ENCODE measurements around the gene DOK6. TPM values are rescaled to one million over a fixed set of nuclear protein-coding genes. Genes with fewer than 3 reads are reported as not detected.

DOK6 gene
- total and polyA plus RNA-seq, 2 of the 13 experiments (the other 11 are each of a cell fraction or from before 2014, with no cell fraction given) = 17.0 to 17.2 TPM

DNA sequence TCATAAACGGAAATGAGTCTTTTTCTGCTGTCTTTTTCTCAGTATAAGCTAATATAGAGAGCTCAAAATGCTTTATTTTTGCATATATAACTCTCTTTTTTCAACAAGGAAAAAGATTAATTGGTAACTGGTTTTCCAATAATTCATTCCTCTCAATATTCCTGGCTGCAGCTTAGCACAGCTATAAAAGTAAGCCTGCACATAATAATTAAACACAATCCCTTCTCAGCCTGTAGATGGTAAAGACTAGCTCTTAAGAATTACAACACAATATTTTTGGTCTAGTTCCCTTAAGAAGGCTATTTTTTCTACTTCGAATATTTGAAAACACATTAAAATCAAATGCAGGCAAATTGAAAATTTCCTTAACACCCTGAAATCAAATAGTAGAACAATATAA, 258.0 kb downstream of the DOK6 start (continued):
- TF ChIP-seq, protein P1, sequence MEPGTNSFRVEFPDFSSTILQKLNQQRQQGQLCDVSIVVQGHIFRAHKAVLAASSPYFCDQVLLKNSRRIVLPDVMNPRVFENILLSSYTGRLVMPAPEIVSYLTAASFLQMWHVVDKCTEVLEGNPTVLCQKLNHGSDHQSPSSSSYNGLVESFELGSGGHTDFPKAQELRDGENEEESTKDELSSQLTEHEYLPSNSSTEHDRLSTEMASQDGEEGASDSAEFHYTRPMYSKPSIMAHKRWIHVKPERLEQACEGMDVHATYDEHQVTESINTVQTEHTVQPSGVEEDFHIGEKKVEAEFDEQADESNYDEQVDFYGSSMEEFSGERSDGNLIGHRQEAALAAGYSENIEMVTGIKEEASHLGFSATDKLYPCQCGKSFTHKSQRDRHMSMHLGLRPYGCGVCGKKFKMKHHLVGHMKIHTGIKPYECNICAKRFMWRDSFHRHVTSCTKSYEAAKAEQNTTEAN (CRISPR knock-in tag; conservative IDR thresholded peaks at IDR 0.05) = no peak
- TF ChIP-seq ZNF629 (CRISPR knock-in tag; conservative IDR thresholded peaks at IDR 0.05) (no peak), ZSCAN20 (CRISPR knock-in tag; IDR thresholded peaks at IDR 0.05; ENCODE audit: borderline replicate concordance) (no peak), ZNF329 (CRISPR knock-in tag; IDR thresholded peaks at IDR 0.05; ENCODE audit: low read depth) (no peak), ELF3 (CRISPR knock-in tag; IDR thresholded peaks at IDR 0.05) (no peak), ZNF619 (CRISPR knock-in tag; IDR thresholded peaks at IDR 0.05) (no peak), ZNF17 (CRISPR knock-in tag; IDR thresholded peaks at IDR 0.05) (no peak), CHD4 (IDR thresholded peaks at IDR 0.05; ENCODE audit: borderline replicate concordance, low read length) (no peak), SOX13 (IDR thresholded peaks at IDR 0.05) (no peak), SOX13 (CRISPR knock-in tag; conservative IDR thresholded peaks at IDR 0.05 in 1 of 2, IDR thresholded peaks at IDR 0.05 in 1 of 2) (no peak)
- TF ChIP-seq, protein P2, sequence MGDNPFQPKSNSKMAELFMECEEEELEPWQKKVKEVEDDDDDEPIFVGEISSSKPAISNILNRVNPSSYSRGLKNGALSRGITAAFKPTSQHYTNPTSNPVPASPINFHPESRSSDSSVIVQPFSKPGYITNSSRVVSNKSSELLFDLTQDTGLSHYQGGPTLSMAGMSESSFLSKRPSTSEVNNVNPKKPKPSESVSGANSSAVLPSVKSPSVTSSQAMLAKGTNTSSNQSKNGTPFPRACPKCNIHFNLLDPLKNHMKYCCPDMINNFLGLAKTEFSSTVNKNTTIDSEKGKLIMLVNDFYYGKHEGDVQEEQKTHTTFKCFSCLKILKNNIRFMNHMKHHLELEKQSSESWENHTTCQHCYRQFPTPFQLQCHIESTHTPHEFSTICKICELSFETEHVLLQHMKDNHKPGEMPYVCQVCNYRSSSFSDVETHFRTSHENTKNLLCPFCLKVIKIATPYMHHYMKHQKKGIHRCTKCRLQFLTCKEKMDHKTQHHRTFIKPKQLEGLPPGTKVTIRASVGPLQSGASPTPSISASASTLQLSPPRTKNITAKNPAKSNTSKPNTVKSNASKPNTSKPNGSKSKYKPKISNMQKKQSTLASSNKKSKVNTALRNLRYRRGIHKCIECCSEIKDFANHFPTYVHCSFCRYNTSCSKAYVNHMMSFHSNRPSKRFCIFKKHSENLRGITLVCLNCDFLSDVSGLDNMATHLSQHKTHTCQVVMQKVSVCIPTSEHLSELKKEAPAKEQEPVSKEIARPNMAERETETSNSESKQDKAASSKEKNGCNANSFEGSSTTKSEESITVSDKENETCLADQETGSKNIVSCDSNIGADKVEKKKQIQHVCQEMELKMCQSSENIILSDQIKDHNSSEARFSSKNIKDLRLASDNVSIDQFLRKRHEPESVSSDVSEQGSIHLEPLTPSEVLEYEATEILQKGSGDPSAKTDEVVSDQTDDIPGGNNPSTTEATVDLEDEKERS (CRISPR knock-in tag; IDR thresholded peaks at IDR 0.05) = no peak
- TF ChIP-seq, protein P3, sequence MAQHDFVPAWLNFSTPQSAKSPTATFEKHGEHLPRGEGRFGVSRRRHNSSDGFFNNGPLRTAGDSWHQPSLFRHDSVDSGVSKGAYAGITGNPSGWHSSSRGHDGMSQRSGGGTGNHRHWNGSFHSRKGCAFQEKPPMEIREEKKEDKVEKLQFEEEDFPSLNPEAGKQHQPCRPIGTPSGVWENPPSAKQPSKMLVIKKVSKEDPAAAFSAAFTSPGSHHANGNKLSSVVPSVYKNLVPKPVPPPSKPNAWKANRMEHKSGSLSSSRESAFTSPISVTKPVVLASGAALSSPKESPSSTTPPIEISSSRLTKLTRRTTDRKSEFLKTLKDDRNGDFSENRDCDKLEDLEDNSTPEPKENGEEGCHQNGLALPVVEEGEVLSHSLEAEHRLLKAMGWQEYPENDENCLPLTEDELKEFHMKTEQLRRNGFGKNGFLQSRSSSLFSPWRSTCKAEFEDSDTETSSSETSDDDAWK (CRISPR knock-in tag; IDR thresholded peaks at IDR 0.05) = no peak
